ENCODE data around the gene FRY. TPM values are rescaled to one million over a fixed set of nuclear protein-coding genes. Genes with fewer than 3 reads are reported as not detected.

The FRY gene
- total RNA-seq, 2 donors from 2014 or later = 32.0 to 45.4 TPM

GRCh38 chr13:32001154-32001768 is 30.3 kb upstream of the FRY start:
- Histone ChIP-seq H3K36me3 (replicated peaks in 1 of 2; ENCODE audit: insufficient read depth in 1 of 2, low read depth in 2 of 2) (no peaks in the 10 kb centered on the region), H3K9me3 (no peaks in the 10 kb centered on the region), H3K27ac (peak overlapping the region; percentile 17 to 45 (median 22)), H3K27me3 (no peaks in the 10 kb centered on the region), H3K4me3 (no peak overlapping the region), H3K4me1 (peaks cover 26% of the 10 kb centered on the region)
- 31 to 40% methylated on average over 1 of the region's 1 CpG for WGBS, 2 donors
- DNase-seq = peak; percentile 59 to 82 (median 70)
- TF ChIP-seq POLR2A (IDR thresholded peaks at IDR 0.05) (no peak), CTCF (IDR thresholded peaks at IDR 0.05) (peak; percentile 34 to 75 (median 56))
- peak; percentile 94 for ATAC-seq
- intact Hi-C loops (cut with DNase I) = no loop called here

DNA sequence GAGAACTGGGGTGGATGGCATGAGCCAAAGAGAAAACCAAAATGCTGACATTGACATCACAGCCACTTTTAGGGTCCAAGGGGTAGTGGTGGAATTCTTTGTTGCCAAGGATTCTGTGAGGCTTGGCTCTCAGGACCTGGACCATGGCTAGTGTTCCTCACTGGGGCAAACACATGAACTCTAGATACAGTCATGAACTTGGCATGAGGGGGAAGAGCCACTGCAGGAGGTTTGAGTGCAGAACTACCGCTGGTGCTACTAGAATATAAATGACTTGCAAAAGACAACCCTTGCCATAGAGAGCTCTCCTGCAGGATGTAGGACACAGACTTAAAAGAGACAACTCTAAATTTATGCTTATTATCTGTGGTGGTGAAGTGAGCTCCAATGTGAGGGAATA is 29.8 kb upstream of the FRY start:
- DNase-seq (no peak), ATAC-seq (peak; percentile 40)
- Histone ChIP-seq H3K4me3 (no peak overlapping the region), H3K27ac (peak overlapping the region; percentile 17 to 45 (median 22)), H3K4me1 (peaks cover 26% of the 10 kb centered on the region), H3K9me3 (no peaks in the 10 kb centered on the region), H3K27me3 (no peaks in the 10 kb centered on the region), H3K36me3 (replicated peaks in 1 of 2; ENCODE audit: insufficient read depth in 1 of 2, low read depth in 2 of 2) (no peaks in the 10 kb centered on the region)
- intact Hi-C loops (cut with DNase I) = no loop called here
- WGBS, 2 donors = 37 to 50% methylated on average over 1 of the region's 1 CpG
- TF ChIP-seq POLR2A (IDR thresholded peaks at IDR 0.05) = no peak
- TF ChIP-seq CTCF (IDR thresholded peaks at IDR 0.05) = no peak

DNA sequence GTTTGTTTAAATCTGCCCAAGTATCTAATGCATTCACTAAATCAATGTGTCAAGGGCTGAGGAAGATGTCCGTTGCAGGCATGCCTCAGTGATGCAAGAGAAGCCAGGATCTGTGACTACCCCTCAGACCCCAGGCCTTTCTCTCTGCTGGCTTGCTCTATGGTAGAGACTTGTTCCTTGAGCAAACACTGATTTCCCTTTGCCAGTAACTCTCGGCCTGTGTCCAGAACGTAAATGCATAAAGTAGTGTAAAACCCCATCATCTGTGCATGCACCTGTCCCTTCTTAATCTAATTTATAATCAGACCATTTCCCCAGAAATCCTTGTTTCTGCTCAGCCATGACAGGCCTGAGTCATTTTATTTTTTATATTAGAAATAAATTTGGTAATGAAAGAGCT is 28.7 kb upstream of the FRY start:
- no peak overlapping the region for H3K4me3 ChIP-seq
- 31 to 46% methylated on average over 3 of the region's 3 CpGs for WGBS, 2 donors
- ATAC-seq (no peak), DNase-seq (no peak)
- no peak overlapping the region for H3K27ac ChIP-seq
- H3K4me1 ChIP-seq = peaks cover 22% of the 10 kb centered on the region
- TF ChIP-seq CTCF (IDR thresholded peaks at IDR 0.05) = no peak
- TF ChIP-seq POLR2A (IDR thresholded peaks at IDR 0.05) = no peak
- H3K27me3 ChIP-seq = no peaks in the 10 kb centered on the region
- H3K9me3 ChIP-seq = no peaks in the 10 kb centered on the region
- no peaks in the 10 kb centered on the region for H3K36me3 ChIP-seq (replicated peaks in 1 of 2; ENCODE audit: insufficient read depth in 1 of 2, low read depth in 2 of 2)
- intact Hi-C loops (cut with DNase I) = no loop called here

DNA sequence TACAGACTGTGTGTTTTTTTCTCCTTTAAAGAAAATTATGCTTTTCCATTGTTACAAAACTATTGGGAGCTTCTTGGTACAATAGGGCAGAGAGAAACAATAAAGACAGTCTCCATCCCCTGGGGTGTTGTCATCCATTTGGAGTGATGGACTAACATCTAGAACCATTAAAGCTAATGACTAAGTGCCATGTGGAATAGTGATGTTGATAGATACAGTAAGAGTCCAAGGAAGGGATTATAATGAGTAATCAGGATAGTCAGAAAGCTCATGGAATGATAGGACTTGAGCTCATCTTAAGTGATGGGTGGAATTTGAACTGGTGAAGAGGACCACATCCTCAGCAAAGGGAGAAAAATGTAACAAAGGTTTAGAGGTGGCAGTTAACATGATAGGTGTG is 24.1 kb upstream of the FRY start:
- no peak for DNase-seq
- ATAC-seq = no peak
- Histone ChIP-seq H3K4me1 (peaks cover 14% of the 10 kb centered on the region), H3K36me3 (replicated peaks in 1 of 2; ENCODE audit: insufficient read depth in 1 of 2, low read depth in 2 of 2) (no peaks in the 10 kb centered on the region), H3K27ac (no peak overlapping the region), H3K27me3 (no peaks in the 10 kb centered on the region), H3K9me3 (no peaks in the 10 kb centered on the region), H3K4me3 (no peak overlapping the region)
- intact Hi-C loops (cut with DNase I) = no loop called here
- no peak for TF ChIP-seq POLR2A (IDR thresholded peaks at IDR 0.05)
- no peak for TF ChIP-seq CTCF (IDR thresholded peaks at IDR 0.05)

DNA sequence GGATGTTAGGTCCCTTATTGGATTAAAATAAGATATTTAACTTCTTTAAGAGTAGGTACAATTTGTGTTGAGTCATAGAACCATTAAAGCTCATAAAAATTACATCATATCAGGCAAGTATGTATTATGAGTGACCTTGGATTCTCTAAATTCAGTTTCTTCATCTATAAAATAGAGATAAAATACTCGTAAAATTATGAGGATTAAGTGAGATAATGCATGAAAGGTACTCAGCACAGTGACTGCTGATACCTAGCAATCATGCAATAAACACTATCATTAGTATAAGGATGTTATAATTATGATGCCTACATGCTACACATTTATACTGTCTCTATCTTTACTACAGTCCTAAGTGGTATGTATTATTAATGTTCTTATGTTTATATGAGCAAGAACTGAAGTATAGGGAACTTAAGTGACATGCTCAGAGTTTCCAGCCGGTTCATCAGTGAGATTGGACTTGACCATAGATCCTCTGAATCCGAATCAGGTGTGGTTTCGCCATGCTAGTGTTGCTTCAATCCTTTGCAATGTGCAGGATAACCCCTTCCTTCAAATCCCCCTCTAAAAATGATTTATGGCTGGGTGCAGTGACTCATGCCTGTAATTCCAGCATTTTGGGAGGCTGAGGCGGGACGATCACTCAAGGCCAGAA is 22.9 kb upstream of the FRY start:
- TF ChIP-seq CTCF (IDR thresholded peaks at IDR 0.05) (no peak), POLR2A (IDR thresholded peaks at IDR 0.05) (no peak)
- WGBS, 2 donors = 87 to 89% methylated on average over 6 of the region's 6 CpGs
- peaks cover 14% of the 10 kb centered on the region for H3K4me1 ChIP-seq
- no peaks in the 10 kb centered on the region for H3K9me3 ChIP-seq
- H3K4me3 ChIP-seq = no peak overlapping the region
- intact Hi-C loops (cut with DNase I) = no loop called here
- H3K36me3 ChIP-seq (replicated peaks in 1 of 2; ENCODE audit: insufficient read depth in 1 of 2, low read depth in 2 of 2) = no peaks in the 10 kb centered on the region
- H3K27ac ChIP-seq = no peak overlapping the region
- ATAC-seq (no peak), DNase-seq (no peak)
- H3K27me3 ChIP-seq = no peaks in the 10 kb centered on the region
